Measurements from ENCODE around the gene SELENOK.

GRCh38 chr3:53863145-53863544 is 28.5 kb downstream of the SELENOK start:
- TF ChIP-seq ZNF274 (IDR thresholded peaks at IDR 0.05; ENCODE audit: low read depth, low read length) (no peak), YY1 (IDR thresholded peaks at IDR 0.05; ENCODE audit: insufficient read depth, insufficient read length) (no peak)
